Measurements from ENCODE around the gene DCXR.

- TF ChIP-seq GATA2 (IDR thresholded peaks at IDR 0.05; ENCODE audit: low read depth, low read length) (no peak), GATA3 (IDR thresholded peaks at IDR 0.05; ENCODE audit: low read depth, low read length) (no peak)
Observed at GRCh38 chr17:82048571-82048971, 11.1 kb upstream of the DCXR start.
